MM.1S (cell line): ENCODE data around the gene RHBG.
"Not testable (repeated sequence)": the region's sequence is repeated elsewhere in the genome, so short reads cannot be mapped to it uniquely, and the experiment has no call there.

Source experiments
- DNase-seq: peaks from one replicate; pipeline ENCODE4 v3.0.0-alpha.2; 2015
- H2AFZ ChIP-seq: fragments of 300-600 bp; sonication (generic); 2 replicates; pipeline ENCODE4 v1.6.0; 2016; ENCODE audit warnings: antibody characterized with exemption, low read length
- H3F3A ChIP-seq: fragments of 300-600 bp; sonication (generic); 2 replicates; pipeline ENCODE4 v1.6.1; 2016; ENCODE audit warnings: mild to moderate bottlenecking, antibody characterized with exemption, low read length, moderate library complexity, mixed read lengths; ENCODE audit not compliant: insufficient read depth
- H3K27ac ChIP-seq: fragments of 300-600 bp; sonication (generic); 2 replicates; pipeline ENCODE4 v1.5.1; 2016; ENCODE audit warnings: mild to moderate bottlenecking, low read length
- H3K27me3 ChIP-seq: fragments of 300-600 bp; sonication (generic); replicated peaks from 2 replicates; pipeline ENCODE4 v1.6.0; 2016; ENCODE audit warnings: low read length; ENCODE audit not compliant: insufficient read depth
- H3K36me3 ChIP-seq: fragments of 300-600 bp; sonication (generic); replicated peaks from 2 replicates; pipeline ENCODE4 v1.6.1; 2016; ENCODE audit warnings: mild to moderate bottlenecking, low read length, mixed read lengths; ENCODE audit not compliant: insufficient read depth
- H3K4me1 ChIP-seq: fragments of 300-600 bp; sonication (generic); 2 replicates; pipeline ENCODE4 v1.6.1; 2016; ENCODE audit warnings: low read length, mixed read lengths
- H3K4me2 ChIP-seq: fragments of 300-600 bp; sonication (generic); 2 replicates; pipeline ENCODE4 v1.6.0; 2016; ENCODE audit warnings: low read depth, low read length
- H3K4me3 ChIP-seq: fragments of 300-600 bp; sonication (generic); 2 replicates; pipeline ENCODE4 v1.5.1; 2016; ENCODE audit warnings: low read length, mixed read lengths
- H3K79me2 ChIP-seq: fragments of 300-600 bp; sonication (generic); 2 replicates; pipeline ENCODE4 v1.6.1; 2016; ENCODE audit warnings: mixed run types, low read length, mixed read lengths
- H3K9ac ChIP-seq: fragments of 300-600 bp; sonication (generic); 2 replicates; pipeline ENCODE4 v1.6.1; 2016; ENCODE audit warnings: low read length, mixed read lengths
- H3K9me2 ChIP-seq: fragments of 300-600 bp; sonication (generic); replicated peaks from 2 replicates; pipeline ENCODE4 v1.6.1; 2016; ENCODE audit warnings: mild to moderate bottlenecking, low read length, mixed read lengths; ENCODE audit not compliant: insufficient read depth
- H3K9me3 ChIP-seq: fragments of 300-600 bp; sonication (generic); replicated peaks from 2 replicates; pipeline ENCODE4 v1.6.1; 2016; ENCODE audit warnings: mild to moderate bottlenecking, low read length, mixed read lengths; ENCODE audit not compliant: insufficient read depth
- H4K20me1 ChIP-seq: fragments of 300-600 bp; sonication (generic); 2 replicates; pipeline ENCODE4 v1.6.1; 2016; ENCODE audit warnings: mild to moderate bottlenecking, low read length, moderate library complexity, mixed read lengths; ENCODE audit not compliant: insufficient read depth
- EZH2 ChIP-seq: fragments of 300-600 bp; sonication (generic); optimal IDR thresholded peaks from 2 replicates; pipeline ENCODE3; 2017; ENCODE audit warnings: low read depth, mild to moderate bottlenecking, antibody characterized with exemption, low read length, mixed read lengths
- EZH2phosphoT487 ChIP-seq: fragments of 300-600 bp; sonication (generic); IDR thresholded peaks from 2 replicates; pipeline ENCODE4 v1.6.1; 2018; ENCODE audit warnings: antibody characterized with exemption, low read length
- TF ChIP-seq, protein P1 (sequence below): fragments of 300-600 bp; sonication (generic); IDR thresholded peaks from 2 replicates; pipeline ENCODE4 v1.5.1; 2016; ENCODE audit warnings: antibody characterized with exemption, low read length, mixed read lengths

The RHBG gene

DNA sequence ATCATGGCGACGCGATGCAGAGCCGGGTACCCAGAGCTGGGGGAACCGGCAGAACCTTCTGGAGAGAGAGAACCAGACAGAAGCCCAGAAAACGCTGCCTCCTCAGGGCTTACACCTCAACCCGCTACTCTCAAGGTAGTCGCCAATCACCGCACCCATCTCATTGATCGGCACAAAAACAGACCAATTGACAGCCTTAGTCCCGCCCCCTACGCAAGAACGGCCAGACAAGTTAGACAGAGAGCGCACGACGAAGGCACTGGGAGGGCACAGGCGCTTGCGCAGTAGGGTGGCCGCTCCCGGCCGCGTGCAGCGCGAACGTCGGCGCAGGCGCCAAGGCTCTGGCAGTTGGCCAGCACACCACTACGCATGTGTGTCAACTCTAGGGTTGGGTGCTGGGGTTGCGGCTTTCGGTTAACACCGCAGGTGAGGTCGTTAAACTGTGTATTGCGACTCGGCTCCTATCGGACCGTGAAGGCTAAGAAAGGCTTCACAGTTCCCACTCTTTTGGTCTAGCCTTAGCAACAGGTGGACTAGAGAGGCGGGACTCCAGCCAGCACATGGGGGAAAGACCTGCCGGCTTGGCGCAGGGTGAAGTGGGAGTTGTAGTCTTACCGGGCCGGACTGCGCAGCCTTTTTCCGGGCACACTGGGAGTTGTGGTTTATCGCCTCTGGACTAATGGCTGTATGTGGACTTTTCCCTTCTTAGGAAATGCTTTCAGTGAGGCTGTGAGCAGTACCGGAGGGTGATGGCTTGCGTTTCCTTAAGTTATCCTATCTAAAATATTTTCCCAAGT lies 30.6 kb upstream of the RHBG start, which contains the start of the genes CCT3 and TSACC:
TSS of gene CCT3 (minus strand) at position 113 of the 797 bp plus-strand sequence. CDS start at position 5, 108 bp downstream.
TSS of gene TSACC (plus strand) at position 347 of the 797 bp plus-strand sequence. CDS start 1,232 bp downstream, outside the sequence.
- TF ChIP-seq EZH2phosphoT487 (no peak), EZH2 (no peak)
- TF ChIP-seq, protein P1, sequence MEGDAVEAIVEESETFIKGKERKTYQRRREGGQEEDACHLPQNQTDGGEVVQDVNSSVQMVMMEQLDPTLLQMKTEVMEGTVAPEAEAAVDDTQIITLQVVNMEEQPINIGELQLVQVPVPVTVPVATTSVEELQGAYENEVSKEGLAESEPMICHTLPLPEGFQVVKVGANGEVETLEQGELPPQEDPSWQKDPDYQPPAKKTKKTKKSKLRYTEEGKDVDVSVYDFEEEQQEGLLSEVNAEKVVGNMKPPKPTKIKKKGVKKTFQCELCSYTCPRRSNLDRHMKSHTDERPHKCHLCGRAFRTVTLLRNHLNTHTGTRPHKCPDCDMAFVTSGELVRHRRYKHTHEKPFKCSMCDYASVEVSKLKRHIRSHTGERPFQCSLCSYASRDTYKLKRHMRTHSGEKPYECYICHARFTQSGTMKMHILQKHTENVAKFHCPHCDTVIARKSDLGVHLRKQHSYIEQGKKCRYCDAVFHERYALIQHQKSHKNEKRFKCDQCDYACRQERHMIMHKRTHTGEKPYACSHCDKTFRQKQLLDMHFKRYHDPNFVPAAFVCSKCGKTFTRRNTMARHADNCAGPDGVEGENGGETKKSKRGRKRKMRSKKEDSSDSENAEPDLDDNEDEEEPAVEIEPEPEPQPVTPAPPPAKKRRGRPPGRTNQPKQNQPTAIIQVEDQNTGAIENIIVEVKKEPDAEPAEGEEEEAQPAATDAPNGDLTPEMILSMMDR = no peak
- H3K27me3 ChIP-seq = no peaks in the 10 kb centered on the region
- H3K79me2 ChIP-seq = peaks cover 47% of the 10 kb centered on the region
- H3K4me2 ChIP-seq = peak within 1 kb of the TSS; percentile 65
- H3K4me1 ChIP-seq = peaks cover 9% of the 10 kb centered on the region; the same call in 1 of the 2 replicates
- peaks cover 19% of the 10 kb centered on the region for H3F3A ChIP-seq
- H3K9me2 ChIP-seq = no peaks in the 10 kb centered on the region
- peak; percentile 100 for DNase-seq
- peak within 1 kb of the TSS; percentile 93 for H3K4me3 ChIP-seq
- peak within 1 kb of the TSS; percentile 77 for H2AFZ ChIP-seq
- no peaks in the 10 kb centered on the region for H3K9me3 ChIP-seq
- peaks cover 12% of the 10 kb centered on the region; the same call in 1 of the 2 replicates for H4K20me1 ChIP-seq
- H3K27ac ChIP-seq = peak within 1 kb of the TSS; percentile 83
- H3K36me3 ChIP-seq = peaks cover 14% of the 10 kb centered on the region
- H3K9ac ChIP-seq = peak within 1 kb of the TSS; percentile 79

DNA sequence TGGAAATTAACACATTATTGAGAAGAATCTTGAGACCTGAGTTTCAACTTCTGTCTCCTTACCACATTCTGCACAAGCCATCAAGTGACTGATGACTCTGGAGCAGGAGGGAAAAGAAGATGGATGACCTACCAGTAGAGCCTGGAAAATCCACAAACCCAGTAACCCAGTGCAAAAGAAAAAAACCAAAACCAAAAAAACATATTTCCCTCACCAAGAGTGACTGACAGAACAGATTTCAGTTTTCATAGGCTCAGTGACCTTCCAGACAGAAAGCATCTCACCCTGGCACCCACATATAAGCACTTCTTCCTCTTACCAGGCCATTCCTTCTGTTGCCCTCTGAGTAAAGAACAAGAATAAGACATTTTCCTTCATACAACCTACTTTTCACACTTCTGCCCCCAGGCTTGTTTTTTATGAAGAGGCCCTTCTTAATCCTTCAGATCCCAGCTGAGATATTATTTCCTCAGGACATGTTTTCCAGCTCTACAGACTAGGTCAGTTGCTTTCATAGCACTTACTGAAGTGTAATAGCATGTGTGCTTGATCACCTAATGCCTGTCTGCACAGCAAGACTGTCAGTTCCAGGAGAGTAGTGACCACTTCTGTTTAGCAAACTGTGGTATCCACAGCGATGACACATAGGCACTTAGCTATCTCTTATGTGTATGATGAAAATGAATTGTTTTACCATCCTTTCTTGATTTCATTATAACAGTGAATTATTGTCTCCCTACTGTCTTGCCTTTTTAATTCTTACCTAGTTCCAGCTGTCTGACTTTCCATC lies 26.6 kb upstream of the RHBG start:
- DNase-seq = no peak

DNA sequence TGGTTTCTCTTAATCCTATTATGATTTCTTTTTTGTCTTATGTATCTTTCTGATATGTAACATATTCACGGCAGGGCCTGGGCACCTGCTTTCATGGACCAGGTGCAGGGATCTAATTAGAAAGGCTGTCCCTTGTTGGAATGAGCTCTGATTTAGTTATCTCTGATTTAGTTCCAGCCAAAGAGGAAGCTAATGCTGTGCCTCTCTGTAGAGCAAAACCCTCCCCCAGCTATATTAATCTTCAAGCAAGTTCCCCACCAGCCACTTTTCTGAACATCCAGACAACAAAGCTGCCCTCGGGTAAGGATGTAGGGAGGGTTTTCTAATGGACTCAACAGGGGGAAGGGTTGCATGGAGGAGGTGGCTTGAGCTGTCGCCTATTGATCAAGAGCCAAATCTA lies 24.6 kb upstream of the RHBG start:
- TF ChIP-seq EZH2 (no peak), EZH2phosphoT487 (no peak)
- TF ChIP-seq, protein P1 = no peak

More for the DNA sequence above, 26.6 kb upstream of the RHBG start:
- H3K27ac ChIP-seq = no peak overlapping the region
- H4K20me1 ChIP-seq = no peaks in the 10 kb centered on the region
- H3K79me2 ChIP-seq = peaks cover 8% of the 10 kb centered on the region
- H3K36me3 ChIP-seq = no peaks in the 10 kb centered on the region
- peaks cover 19% of the 10 kb centered on the region for H3F3A ChIP-seq
- H3K4me1 ChIP-seq = no peaks in the 10 kb centered on the region
- H3K4me3 ChIP-seq = no peak overlapping the region
- H3K9ac ChIP-seq = no peak overlapping the region
- no peak overlapping the region for H2AFZ ChIP-seq
- H3K4me2 ChIP-seq = no peak overlapping the region
- TF ChIP-seq EZH2 (no peak), EZH2phosphoT487 (no peak)
- TF ChIP-seq, protein P1 = no peak
- no peaks in the 10 kb centered on the region for H3K9me3 ChIP-seq
- no peaks in the 10 kb centered on the region for H3K27me3 ChIP-seq
- H3K9me2 ChIP-seq = no peaks in the 10 kb centered on the region

DNA sequence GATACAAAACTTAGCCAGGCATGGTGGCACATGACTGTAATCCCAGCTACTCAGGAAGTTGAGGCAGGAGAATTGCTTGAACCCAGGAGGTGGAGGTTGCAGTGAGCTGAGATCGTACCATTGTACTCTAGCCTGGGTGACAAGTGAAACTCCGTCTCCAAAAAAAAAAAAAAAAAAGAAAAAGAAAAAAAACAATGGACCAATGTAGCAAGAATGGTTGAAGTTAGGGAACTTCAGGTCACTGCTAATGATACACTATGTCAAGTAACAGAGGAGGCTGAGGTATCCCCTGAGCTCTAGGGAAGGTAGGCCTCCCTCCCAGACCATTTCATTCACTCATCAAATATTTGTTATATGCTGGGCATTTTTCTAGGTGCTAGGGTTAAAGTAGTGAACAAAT lies 23.0 kb upstream of the RHBG start:
- not testable (repeated sequence) for H3K27ac ChIP-seq, DNase-seq, H3F3A ChIP-seq, H3K9me3 ChIP-seq, H3K27me3 ChIP-seq, H3K36me3 ChIP-seq, H4K20me1 ChIP-seq, H3K4me1 ChIP-seq, H3K9me2 ChIP-seq, H3K9ac ChIP-seq, H2AFZ ChIP-seq, H3K4me2 ChIP-seq, H3K79me2 ChIP-seq, H3K4me3 ChIP-seq

More for the DNA sequence above, 24.6 kb upstream of the RHBG start:
- Histone ChIP-seq H3F3A (peaks cover 4% of the 10 kb centered on the region), H3K79me2 (no peaks in the 10 kb centered on the region), H3K4me3 (no peak overlapping the region), H3K27me3 (no peaks in the 10 kb centered on the region), H3K27ac (no peak overlapping the region), H2AFZ (no peak overlapping the region), H4K20me1 (no peaks in the 10 kb centered on the region), H3K36me3 (no peaks in the 10 kb centered on the region), H3K4me1 (no peaks in the 10 kb centered on the region), H3K4me2 (no peak overlapping the region), H3K9ac (no peak overlapping the region), H3K9me3 (no peaks in the 10 kb centered on the region), H3K9me2 (no peaks in the 10 kb centered on the region)
- no peak for DNase-seq
